Measurements from ENCODE around the gene FHIP1A. TPM values are rescaled to one million over a fixed set of nuclear protein-coding genes. Genes with fewer than 3 reads are reported as not detected.

FHIP1A gene
- polyA plus RNA-seq, 3 donors = 0.01 TPM; not detected in 2

GRCh38 chr4:151361126-151361525, 47.9 kb upstream of the FHIP1A start:
- no peak overlapping the region for H3K27ac Mint-ChIP-seq
- no peaks in the 10 kb centered on the region for H3K27me3 ChIP-seq (ENCODE audit: control insufficient read depth in 2 of 2, insufficient read depth in 2 of 2, low read length in 2 of 2)
- H3K27me3 Mint-ChIP-seq (ENCODE audit: low read depth in 3 of 3) = peaks cover 3 to 7% (median 7%) of the 10 kb centered on the region in 3 donors
- H3K9me3 Mint-ChIP-seq = no peaks in the 10 kb centered on the region
- H3K79me2 ChIP-seq (ENCODE audit: insufficient read depth, low read length) = no peaks in the 10 kb centered on the region
- WGBS (ENCODE audit: insufficient coverage) = 93% methylated on average over 2 of the region's 2 CpGs
- no peak for TF ChIP-seq CTCF (IDR thresholded peaks at IDR 0.05)
- intact Hi-C loops (cut with micrococcal nuclease) = no loop called here
- H3K4me2 ChIP-seq (replicated peaks; ENCODE audit: extremely low read depth, low read length, poor library complexity, severe bottlenecking) = no peak overlapping the region
- no peak overlapping the region for H3K27ac ChIP-seq (ENCODE audit: low read depth in 1 of 2, low read length in 2 of 2)
- no peak overlapping the region for H3K4me3 Mint-ChIP-seq
- H3K36me3 Mint-ChIP-seq = no peaks in the 10 kb centered on the region
- no peaks in the 10 kb centered on the region for H3K9me3 ChIP-seq (replicated peaks in 1 of 2; ENCODE audit: control insufficient read depth in 1 of 2, insufficient read depth in 1 of 2, low read length in 2 of 2)
- no peak overlapping the region for H2AFZ ChIP-seq (ENCODE audit: insufficient read depth, low read depth, low read length, poor library complexity, severe bottlenecking)
- H3K4me1 ChIP-seq (ENCODE audit: control insufficient read depth in 1 of 2, insufficient read depth in 2 of 2, low read length in 2 of 2) = no peaks in the 10 kb centered on the region
- no peak for DNase-seq
- H4K20me1 ChIP-seq (ENCODE audit: insufficient read depth, low read length) = no peaks in the 10 kb centered on the region
- no peak overlapping the region for H3K4me3 ChIP-seq (replicated peaks in 1 of 3; ENCODE audit: low read depth in 2 of 3, low read length in 3 of 3)
- H3K4me1 Mint-ChIP-seq = no peaks in the 10 kb centered on the region
- H3K36me3 ChIP-seq (replicated peaks in 1 of 2; ENCODE audit: control insufficient read depth in 1 of 2, insufficient read depth in 2 of 2, low read length in 2 of 2) = no peaks in the 10 kb centered on the region
- H3K9ac ChIP-seq (ENCODE audit: insufficient read depth, low read length, poor library complexity, severe bottlenecking) = no peak overlapping the region

- H3K27me3 ChIP-seq (ENCODE audit: control insufficient read depth in 2 of 2, insufficient read depth in 2 of 2, low read length in 2 of 2) = no peaks in the 10 kb centered on the region
- no peak overlapping the region for H3K4me2 ChIP-seq (replicated peaks; ENCODE audit: extremely low read depth, low read length, poor library complexity, severe bottlenecking)
- 96% methylated on average over 5 of the region's 13 CpGs for WGBS (ENCODE audit: insufficient coverage)
- Mint-ChIP-seq H3K4me1 (no peaks in the 10 kb centered on the region), H3K27me3 (ENCODE audit: low read depth in 3 of 3) (peaks cover 2 to 7% (median 3%) of the 10 kb centered on the region in 3 donors), H3K27ac (no peak overlapping the region), H3K9me3 (no peaks in the 10 kb centered on the region), H3K4me3 (no peak overlapping the region), H3K36me3 (no peaks in the 10 kb centered on the region)
- H3K36me3 ChIP-seq (replicated peaks in 1 of 2; ENCODE audit: control insufficient read depth in 1 of 2, insufficient read depth in 2 of 2, low read length in 2 of 2) = no peaks in the 10 kb centered on the region
- no peak overlapping the region for H3K27ac ChIP-seq (ENCODE audit: low read depth in 1 of 2, low read length in 2 of 2)
- H3K9me3 ChIP-seq (replicated peaks in 1 of 2; ENCODE audit: control insufficient read depth in 1 of 2, insufficient read depth in 1 of 2, low read length in 2 of 2) = no peaks in the 10 kb centered on the region
- H3K79me2 ChIP-seq (ENCODE audit: insufficient read depth, low read length) = no peaks in the 10 kb centered on the region
- intact Hi-C loops (cut with micrococcal nuclease) = no loop called here
- no peak overlapping the region for H3K9ac ChIP-seq (ENCODE audit: insufficient read depth, low read length, poor library complexity, severe bottlenecking)
- H3K4me1 ChIP-seq (ENCODE audit: control insufficient read depth in 1 of 2, insufficient read depth in 2 of 2, low read length in 2 of 2) = no peaks in the 10 kb centered on the region
- H4K20me1 ChIP-seq (ENCODE audit: insufficient read depth, low read length) = no peaks in the 10 kb centered on the region
- H3K4me3 ChIP-seq (replicated peaks in 1 of 3; ENCODE audit: low read depth in 2 of 3, low read length in 3 of 3) = no peak overlapping the region
- DNase-seq = no peak
- no peak for TF ChIP-seq CTCF (IDR thresholded peaks at IDR 0.05)
- H2AFZ ChIP-seq (ENCODE audit: insufficient read depth, low read depth, low read length, poor library complexity, severe bottlenecking) = no peak overlapping the region
Observed at GRCh38 chr4:151361966-151362365, 47.0 kb upstream of the FHIP1A start.
